Sigmoid colon (tissue), 4 donors: Measurements from ENCODE around the gene LOXL3.

Experiments used
- EP300 ChIP-seq, 4 donors: sonication (generic); formaldehyde crosslinking; IDR thresholded peaks; one replicate each; pipeline ENCODE4 v1.6.1; 2017; ENCODE audit warnings: antibody characterized with exemption in 4 of 4
- POLR2AphosphoS5 ChIP-seq, 4 donors: sonication (generic); formaldehyde crosslinking; IDR thresholded peaks; one replicate each; pipeline ENCODE4 v1.6.1; 2017; ENCODE audit warnings: antibody characterized with exemption in 4 of 4
- TF ChIP-seq, protein P1 (sequence below), 4 experiments: fragments of 450-650 bp in 3 of 4; fragments of 200-600 bp in 1 of 4; IDR thresholded peaks; one replicate each; pipeline ENCODE4 v1.5.1; 2016 to 2019; ENCODE audit warnings: antibody characterized with exemption in 4 of 4, mild to moderate bottlenecking in 3 of 4, moderate library complexity in 2 of 4

DNA sequence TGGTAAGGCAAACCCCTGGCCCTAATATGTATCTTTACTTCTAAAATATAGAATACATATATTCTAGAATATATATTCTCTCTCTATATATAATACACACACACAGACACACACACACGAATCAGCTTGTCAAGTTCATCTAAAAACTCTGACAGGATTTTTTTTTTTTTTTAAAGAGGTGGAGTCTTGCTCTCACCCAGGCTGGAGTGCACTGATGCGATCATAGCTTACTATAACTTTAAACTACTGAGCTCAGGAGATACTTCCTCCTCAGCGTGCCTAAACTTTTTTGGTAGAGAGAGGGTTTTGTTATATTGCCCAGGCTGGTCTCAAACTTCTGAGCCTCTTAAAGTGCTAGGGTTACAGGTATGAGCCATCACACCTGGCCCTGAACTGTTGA, 45.9 kb upstream of the LOXL3 start:
- TF ChIP-seq, protein P1, sequence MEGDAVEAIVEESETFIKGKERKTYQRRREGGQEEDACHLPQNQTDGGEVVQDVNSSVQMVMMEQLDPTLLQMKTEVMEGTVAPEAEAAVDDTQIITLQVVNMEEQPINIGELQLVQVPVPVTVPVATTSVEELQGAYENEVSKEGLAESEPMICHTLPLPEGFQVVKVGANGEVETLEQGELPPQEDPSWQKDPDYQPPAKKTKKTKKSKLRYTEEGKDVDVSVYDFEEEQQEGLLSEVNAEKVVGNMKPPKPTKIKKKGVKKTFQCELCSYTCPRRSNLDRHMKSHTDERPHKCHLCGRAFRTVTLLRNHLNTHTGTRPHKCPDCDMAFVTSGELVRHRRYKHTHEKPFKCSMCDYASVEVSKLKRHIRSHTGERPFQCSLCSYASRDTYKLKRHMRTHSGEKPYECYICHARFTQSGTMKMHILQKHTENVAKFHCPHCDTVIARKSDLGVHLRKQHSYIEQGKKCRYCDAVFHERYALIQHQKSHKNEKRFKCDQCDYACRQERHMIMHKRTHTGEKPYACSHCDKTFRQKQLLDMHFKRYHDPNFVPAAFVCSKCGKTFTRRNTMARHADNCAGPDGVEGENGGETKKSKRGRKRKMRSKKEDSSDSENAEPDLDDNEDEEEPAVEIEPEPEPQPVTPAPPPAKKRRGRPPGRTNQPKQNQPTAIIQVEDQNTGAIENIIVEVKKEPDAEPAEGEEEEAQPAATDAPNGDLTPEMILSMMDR (IDR thresholded peaks at IDR 0.05) = no peak
- TF ChIP-seq EP300 (IDR thresholded peaks at IDR 0.05) (no peak), POLR2AphosphoS5 (IDR thresholded peaks at IDR 0.05) (no peak)
